NOMO-1 (cell line): ENCODE results near the gene CAP1.

Source experiments
- DNase-seq, 2 experiments: peaks; one replicate each; lab custom pipeline; 2025; ENCODE audit not compliant: unreplicated experiment in 2 of 2; lab: John Stamatoyannopoulos, UW

Gene CAP1

GRCh38 chr1:40094466-40095110 is 54.1 kb downstream of the CAP1 start:
- DNase-seq: peak in 1 of 2 experiments; percentile 53

DNA sequence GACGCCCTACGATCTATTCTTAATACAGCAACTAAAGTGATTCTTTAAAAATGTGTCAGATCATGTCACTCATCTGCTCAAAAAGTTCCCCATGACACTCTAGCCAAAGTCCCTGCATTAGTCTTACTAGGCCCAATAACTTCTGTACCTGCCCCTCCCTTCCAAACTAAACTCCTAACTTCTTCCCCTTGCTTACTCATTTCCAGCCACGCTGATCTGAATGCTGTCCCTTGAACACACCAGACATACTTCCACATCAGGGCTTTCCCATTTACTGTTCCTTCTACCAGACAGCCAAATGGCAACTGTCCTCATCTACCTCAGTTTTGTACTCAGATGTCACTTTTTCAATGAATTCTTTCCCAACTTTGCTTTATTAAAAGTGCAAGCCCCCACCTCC is 55.3 kb downstream of the CAP1 start:
- no peak for DNase-seq

DNA sequence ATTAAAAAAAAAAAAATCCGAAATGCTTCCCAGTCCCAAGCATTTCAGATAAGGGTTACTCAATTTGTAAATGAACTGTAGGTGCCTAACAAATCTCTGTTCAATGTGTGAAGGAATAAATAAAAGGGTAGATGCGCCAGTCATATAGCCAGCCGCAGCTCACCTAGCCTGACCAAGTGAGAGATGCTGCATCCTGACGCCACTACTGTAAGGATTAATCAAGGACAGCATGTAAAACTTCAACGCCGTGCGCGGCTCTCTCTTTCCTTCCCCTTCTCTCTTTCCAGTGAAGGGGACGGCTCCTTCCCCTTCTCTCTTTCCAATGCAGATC is 56.1 kb downstream of the CAP1 start:
- no peak for DNase-seq

DNA sequence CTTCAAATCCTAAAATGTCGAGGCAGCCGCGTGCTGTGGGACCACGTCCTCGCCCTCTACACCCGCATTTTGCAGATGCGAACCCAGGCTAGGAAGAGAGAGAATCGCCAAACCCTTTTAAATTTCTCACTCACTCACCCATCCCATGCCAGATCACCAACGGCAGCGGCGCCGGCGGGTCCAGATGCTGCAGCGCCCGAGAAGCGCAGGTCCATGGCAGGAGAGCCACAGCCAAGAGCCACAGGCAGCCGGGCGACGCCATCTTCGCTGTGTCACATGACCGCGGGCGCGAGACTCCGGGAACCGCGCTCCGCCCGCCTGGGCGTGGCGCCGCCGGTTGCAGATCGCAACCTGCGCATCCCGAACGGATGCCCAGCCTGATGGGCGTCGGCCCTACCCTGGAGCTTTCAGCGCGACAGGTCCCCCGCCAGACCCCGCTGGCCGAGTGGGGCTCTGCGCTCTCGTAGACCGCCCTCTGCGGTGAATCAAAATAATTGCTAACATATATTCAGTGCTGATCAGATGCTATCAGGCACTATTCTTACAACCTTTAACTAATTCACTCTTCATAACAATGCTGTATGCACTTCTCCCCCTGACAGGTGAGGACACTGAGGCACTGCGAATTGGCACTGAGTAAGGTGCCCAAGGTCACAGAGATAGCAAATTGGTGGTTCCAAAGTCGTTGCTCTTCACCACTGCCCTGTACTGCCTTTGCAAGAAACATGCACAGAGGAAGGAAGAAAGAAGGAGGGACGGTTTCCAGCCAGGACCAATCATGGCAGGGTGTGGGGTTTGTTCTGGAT is 56.7 kb downstream of the CAP1 start, which contains the start of gene PPT1:
Gene PPT1, minus strand, starts transcription at position 276 of the 806 bp plus-strand sequence. Its CDS starts 14 bp downstream, at position 262.
- DNase-seq: peak; percentile 55 to 79

DNA sequence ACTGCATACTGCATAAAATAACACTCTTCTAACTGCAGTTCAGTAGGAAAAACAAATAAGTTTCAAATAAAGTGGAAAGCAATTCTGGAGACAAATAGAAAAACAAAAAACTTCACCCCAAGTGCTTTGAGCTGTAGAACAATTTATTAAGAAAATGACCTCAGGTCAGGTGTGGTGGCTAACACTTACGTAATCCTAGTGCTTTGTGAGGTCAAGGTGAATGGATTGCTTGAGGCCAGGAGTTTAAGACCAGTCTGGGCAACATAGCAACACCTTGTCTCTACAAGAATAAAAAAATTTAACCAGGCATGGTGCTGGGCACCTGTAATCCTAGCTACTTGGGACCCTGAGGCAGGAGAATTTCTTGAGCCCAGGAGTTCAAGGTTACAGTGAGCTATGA is 61.5 kb downstream of the CAP1 start:
- DNase-seq: no peak

GRCh38 chr1:40102896-40103295 is 62.4 kb downstream of the CAP1 start:
- DNase-seq: no peak

DNA sequence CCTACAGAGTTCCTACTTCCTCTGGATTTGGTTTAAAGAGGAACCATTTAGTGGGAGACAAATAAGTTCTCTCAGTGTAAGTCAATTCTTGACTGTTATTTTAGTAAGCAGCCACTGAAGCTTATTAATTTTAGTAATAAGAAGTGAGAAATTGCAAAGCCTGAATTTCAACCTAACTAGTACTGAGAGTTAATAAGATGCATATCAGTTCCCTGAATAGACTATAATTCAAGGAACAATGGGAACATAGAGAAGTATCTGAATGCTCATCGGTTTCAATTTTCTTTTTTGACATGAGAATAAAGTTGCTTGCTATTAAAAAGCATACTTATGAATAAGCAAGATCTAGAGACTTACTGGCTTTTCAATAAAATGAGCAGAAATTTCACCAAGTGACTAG is 64.5 kb downstream of the CAP1 start:
- DNase-seq: no peak

- DNase-seq: no peak
Observed at GRCh38 chr1:40107290-40107959, 66.9 kb downstream of the CAP1 start.

DNA sequence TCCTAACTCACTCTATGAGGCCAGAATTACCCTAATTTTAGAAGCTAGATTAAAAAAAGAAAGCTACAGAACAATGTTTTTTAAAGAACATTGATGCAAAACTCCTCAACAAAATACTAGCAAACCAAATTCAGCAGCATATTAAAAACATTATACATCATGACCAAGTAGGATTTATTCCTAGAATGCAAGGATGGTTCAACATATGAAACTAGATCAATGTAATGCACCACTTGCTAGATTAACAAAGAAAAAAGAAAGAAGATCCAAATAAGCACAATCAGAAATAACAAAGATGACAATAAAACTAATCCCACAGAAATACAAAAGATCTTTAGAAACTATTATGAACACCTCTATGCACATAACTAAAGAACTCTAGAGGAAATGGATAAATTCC is 69.9 kb downstream of the CAP1 start:
- DNase-seq: no peak

GRCh38 chr1:40114400-40114799 is 73.9 kb downstream of the CAP1 start:
- DNase-seq: no peak

- DNase-seq: no peak
Observed at GRCh38 chr1:40120128-40120527, 79.6 kb downstream of the CAP1 start.
